ENCODE results near the gene NLGN1.

Gene NLGN1

GRCh38 chr3:173762501-173762900 is 365.0 kb downstream of the NLGN1 start:
- no peak overlapping the region for H3K4me3 ChIP-seq (ENCODE audit: low read depth, low read length)
- no peak for TF ChIP-seq CTCF (IDR thresholded peaks at IDR 0.05; ENCODE audit: borderline replicate concordance, insufficient read depth, low read depth, low read length)

GRCh38 chr3:173770011-173770410 is 372.5 kb downstream of the NLGN1 start:
- H3K4me3 ChIP-seq (ENCODE audit: low read depth, low read length), result no peak overlapping the region
- no peak for TF ChIP-seq CTCF (IDR thresholded peaks at IDR 0.05; ENCODE audit: borderline replicate concordance, insufficient read depth, low read depth, low read length)

GRCh38 chr3:173770796-173771573 is 373.4 kb downstream of the NLGN1 start:
- TF ChIP-seq CTCF (IDR thresholded peaks at IDR 0.05; ENCODE audit: borderline replicate concordance, insufficient read depth, low read depth, low read length), result no peak
- H3K4me3 ChIP-seq (ENCODE audit: low read depth, low read length), result no peak overlapping the region

- no peak for TF ChIP-seq CTCF (IDR thresholded peaks at IDR 0.05; ENCODE audit: borderline replicate concordance, insufficient read depth, low read depth, low read length)
- no peak overlapping the region for H3K4me3 ChIP-seq (ENCODE audit: low read depth, low read length)
These were observed 376.3 kb downstream of the NLGN1 start for GRCh38 chr3:173773800-173774199.

GRCh38 chr3:173774294-173774693 is 376.8 kb downstream of the NLGN1 start:
- no peak for TF ChIP-seq CTCF (IDR thresholded peaks at IDR 0.05; ENCODE audit: borderline replicate concordance, insufficient read depth, low read depth, low read length)

GRCh38 chr3:173778251-173778650 is 380.7 kb downstream of the NLGN1 start:
- no peak overlapping the region for H3K4me3 ChIP-seq (ENCODE audit: low read depth, low read length)
- TF ChIP-seq CTCF (IDR thresholded peaks at IDR 0.05; ENCODE audit: borderline replicate concordance, insufficient read depth, low read depth, low read length), result no peak

More at GRCh38 chr3:173774294-173774693, 376.8 kb downstream of the NLGN1 start:
- no peak overlapping the region for H3K4me3 ChIP-seq (ENCODE audit: low read depth, low read length)

GRCh38 chr3:173780067-173780466 is 382.5 kb downstream of the NLGN1 start:
- H3K4me3 ChIP-seq (ENCODE audit: low read depth, low read length), result no peak overlapping the region
- TF ChIP-seq CTCF (IDR thresholded peaks at IDR 0.05; ENCODE audit: borderline replicate concordance, insufficient read depth, low read depth, low read length), result no peak

Measured in GM12875 (cell line).